ENCODE measurements around the gene EYA2.

EYA2 gene

GRCh38 chr20:47154089-47154488 lies 259.4 kb downstream of the EYA2 start:
- H3K4me3 ChIP-seq (ENCODE audit: low read length), result no peak overlapping the region
- TF ChIP-seq CTCF (conservative IDR thresholded peaks at IDR 0.05; ENCODE audit: low read length), result no peak
- no peak for DNase-seq (ENCODE audit: low read depth)

GRCh38 chr20:47156301-47157137 lies 261.9 kb downstream of the EYA2 start:
- no peak for TF ChIP-seq CTCF (conservative IDR thresholded peaks at IDR 0.05; ENCODE audit: low read length)
- no peak overlapping the region for H3K4me3 ChIP-seq (ENCODE audit: low read length)
- no peak for DNase-seq (ENCODE audit: low read depth)

- H3K4me3 ChIP-seq (ENCODE audit: low read length), result no peak overlapping the region
- DNase-seq (ENCODE audit: low read depth), result no peak
- no peak for TF ChIP-seq CTCF (conservative IDR thresholded peaks at IDR 0.05; ENCODE audit: low read length)
Measured at GRCh38 chr20:47159166-47159565, 264.5 kb downstream of the EYA2 start.

- no peak for TF ChIP-seq CTCF (conservative IDR thresholded peaks at IDR 0.05; ENCODE audit: low read length)
- H3K4me3 ChIP-seq (ENCODE audit: low read length), result no peak overlapping the region
- DNase-seq (ENCODE audit: low read depth), result no peak
Measured at GRCh38 chr20:47160240-47160639, 265.6 kb downstream of the EYA2 start.

DNA sequence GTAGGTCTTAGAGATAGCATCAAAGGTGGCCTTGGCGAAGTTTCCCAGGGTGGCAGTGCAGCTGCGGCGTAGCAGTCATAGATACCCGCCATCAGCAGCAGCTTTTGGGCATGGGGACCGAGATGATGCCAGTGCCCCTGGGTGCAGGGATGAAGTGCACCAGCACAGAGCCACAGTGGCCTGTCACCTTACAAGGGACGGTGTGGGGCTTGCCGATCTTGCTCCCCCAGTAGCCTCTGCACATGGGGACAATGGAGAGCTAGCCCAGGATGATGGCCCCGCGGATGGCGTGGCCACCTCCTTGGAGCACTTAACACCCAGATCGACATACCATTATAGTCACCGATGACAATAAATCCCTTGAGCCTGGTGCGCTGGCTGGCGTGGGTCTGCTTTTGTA lies 266.3 kb downstream of the EYA2 start:
- no peak for DNase-seq (ENCODE audit: low read depth)
- TF ChIP-seq CTCF (conservative IDR thresholded peaks at IDR 0.05; ENCODE audit: low read length), result no peak
- H3K4me3 ChIP-seq (ENCODE audit: low read length), result no peak overlapping the region

GRCh38 chr20:47161411-47161810 lies 266.8 kb downstream of the EYA2 start:
- no peak overlapping the region for H3K4me3 ChIP-seq (ENCODE audit: low read length)
- TF ChIP-seq CTCF (conservative IDR thresholded peaks at IDR 0.05; ENCODE audit: low read length), result no peak
- DNase-seq (ENCODE audit: low read depth), result no peak

- no peak for DNase-seq (ENCODE audit: low read depth)
- no peak overlapping the region for H3K4me3 ChIP-seq (ENCODE audit: low read length)
- TF ChIP-seq CTCF (conservative IDR thresholded peaks at IDR 0.05; ENCODE audit: low read length), result no peak
Measured at GRCh38 chr20:47164140-47164539, 269.5 kb downstream of the EYA2 start.
